Stimulated activated CD8-positive, alpha-beta memory T cell treated with anti-CD3 and anti-CD28 coated beads, Interleukin-15, amount 100 ng/mL, for 48 hours (primary cell): ENCODE measurements around the gene TRPC4AP.
"Not testable (repeated sequence)": the region's sequence is repeated elsewhere in the genome, so short reads cannot be mapped to it uniquely, and the experiment has no call there.

Experiments used
- DNase-seq, 2 donors: peaks; one replicate each; pipeline ENCODE4 v3.0.0-alpha.2; 2020; ENCODE audit warnings: low read depth in 2 of 2

TRPC4AP gene

GRCh38 chr20:35101620-35102019 is 9.0 kb upstream of the TRPC4AP start:
- DNase-seq = no peak

DNA sequence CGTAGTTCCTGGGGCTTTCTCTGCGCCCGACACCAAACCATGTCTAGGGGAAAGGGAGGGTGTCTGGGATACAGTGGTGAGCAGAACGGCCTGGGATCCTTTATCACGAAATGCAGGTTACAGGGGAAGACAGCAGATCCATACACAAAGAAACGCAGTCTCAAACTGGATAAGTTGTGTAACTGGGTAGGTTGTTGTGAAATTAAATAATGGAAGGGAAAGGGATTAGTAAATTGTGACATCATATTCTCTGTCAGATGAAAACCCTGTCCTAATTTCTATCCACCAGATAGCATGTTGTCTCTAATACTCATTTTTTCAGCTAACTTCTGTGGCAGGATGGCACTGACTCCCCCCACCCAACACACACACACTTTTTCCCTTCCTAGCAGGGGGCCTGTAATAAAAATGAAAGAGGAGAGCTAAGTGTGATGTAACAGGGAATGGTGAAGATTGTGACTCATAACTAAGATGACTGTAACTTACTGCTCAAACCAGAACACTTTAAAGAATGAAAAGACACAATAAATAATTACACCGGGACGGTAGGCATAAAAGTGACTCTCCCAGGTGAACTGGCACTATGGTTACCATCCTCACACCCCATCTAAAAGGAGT is 769 bp upstream of the TRPC4AP start:
- no peak for DNase-seq

DNA sequence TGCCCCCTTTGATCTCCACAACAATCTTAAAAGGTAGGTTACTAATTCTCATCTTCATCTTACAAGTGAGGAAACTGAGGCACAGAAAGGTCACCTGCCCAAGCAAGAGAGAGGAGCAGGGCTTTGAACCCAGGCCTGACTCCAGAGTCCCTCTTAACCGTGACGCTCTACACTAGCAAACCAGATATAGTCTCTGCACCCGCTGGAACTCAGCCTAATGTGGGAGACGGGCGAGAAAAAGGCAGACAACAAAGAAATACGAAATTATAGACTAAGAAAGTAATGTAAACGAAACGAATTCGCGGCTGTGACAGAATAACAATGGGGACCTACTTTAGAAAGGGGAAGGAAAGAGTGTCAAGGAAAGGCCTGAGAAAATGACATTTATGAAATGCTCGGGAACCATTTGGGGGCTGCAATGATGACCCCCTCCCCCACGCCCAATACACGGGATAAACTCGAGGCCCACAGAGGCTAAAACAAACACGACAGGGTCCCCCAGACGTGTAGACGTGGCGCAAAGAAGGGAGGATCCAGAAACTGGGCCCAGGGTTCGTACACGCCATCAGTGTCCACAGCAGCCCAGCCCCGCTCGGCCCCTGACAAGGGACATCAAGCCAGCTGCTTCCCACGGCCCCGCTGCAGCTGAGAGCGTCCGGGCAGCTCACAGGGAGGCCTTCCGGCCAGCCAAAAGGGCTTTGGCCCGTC is 637 bp downstream of the TRPC4AP start:
- no peak for DNase-seq

DNA sequence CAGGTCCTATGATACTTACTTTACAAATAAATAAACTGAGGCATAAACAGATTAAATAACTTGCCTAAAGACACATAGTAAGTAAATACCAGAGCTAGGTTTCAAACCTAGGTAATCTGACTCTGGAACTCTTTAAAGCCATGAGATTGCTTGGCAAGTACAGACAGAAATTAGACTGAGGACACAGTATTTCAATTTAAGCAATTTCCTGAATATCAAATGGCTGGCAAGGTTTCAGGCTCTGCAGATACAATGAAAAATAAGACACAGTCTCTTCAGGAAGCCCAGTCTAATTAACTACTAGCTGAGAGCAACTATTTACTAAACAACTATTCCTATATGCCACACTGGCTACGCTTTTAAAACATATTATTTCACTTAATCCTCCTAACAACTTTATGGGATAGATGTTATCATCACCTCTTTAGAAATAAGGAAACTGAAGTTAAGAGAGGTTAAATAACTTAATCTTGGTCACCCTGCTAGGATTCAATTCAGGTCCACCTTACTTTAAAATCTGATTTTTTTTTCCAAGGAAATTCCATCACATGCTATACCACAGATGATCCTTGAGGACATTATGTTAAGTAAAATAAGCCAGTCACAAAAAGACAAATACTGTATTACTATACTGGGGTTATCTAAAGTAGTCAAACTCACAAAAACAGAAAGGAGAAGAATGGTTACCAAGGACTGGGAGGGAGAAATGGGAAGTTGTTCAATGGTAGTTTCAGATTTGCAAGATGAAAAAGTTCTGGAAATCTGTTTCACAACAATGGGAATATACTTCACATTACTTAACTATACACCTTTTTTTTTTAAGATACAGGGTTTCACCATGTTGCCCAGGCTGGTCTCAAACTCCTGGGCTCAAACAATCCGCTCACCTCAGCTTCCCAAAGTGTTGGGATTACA is 4.1 kb downstream of the TRPC4AP start:
- no peak for DNase-seq

DNA sequence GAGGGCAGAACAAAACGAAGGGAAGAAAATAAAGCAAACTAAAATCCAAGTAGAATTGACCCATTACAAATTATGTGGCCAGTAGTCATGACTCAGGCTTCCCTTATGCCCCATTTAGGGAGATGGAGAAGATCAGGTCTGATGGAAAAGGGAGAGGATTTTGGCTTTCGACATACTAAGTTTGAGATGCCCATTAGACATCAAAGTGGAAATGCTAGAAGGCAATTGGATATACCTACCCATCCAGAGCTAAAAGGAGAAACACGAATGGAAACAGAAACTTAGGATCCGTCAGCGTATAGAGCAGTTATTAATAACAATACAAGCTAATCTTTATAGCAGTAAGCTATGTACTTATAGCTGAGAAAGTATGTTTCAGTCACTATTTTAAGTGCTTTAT is 4.8 kb downstream of the TRPC4AP start:
- no peak for DNase-seq

DNA sequence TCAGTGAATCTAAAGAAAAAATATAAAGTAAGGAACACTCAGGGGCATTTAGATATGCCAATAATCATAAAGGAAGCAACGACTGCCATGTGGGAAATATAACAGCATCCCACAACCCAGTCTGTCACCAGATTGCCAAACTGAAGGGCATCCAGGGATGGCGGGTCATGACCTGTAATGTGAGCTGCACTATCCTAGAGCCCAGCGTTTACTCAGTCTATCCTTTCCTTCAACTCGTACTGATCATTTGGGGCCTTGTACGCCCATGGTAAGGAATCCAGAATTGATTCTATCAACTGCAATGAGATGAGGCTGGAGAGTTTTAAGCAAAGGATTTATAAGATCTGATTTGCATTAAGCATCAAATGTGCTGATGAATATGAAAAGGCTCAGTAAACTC is 5.3 kb downstream of the TRPC4AP start:
- no peak for DNase-seq

- no peak for DNase-seq
These were observed 7.0 kb downstream of the TRPC4AP start for GRCh38 chr20:35085477-35086225.

DNA sequence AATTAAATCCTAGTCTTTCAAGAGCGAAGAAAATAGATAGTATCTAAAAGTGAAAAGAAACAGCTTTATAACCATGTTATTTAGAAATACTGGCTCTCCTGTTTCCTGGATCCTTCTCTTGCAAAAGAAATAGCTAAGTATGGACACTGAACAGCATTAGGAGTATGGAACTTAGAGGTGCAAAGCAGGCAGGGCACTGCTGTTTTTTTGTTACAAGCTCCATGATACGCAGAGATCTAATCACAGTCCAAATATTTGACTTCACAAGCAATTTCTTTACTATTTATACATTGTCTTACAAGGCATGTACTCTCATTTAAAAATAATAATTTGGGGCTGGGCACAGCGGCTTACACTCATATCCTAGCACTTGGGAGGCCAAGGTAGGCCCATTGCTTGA is 7.6 kb downstream of the TRPC4AP start:
- no peak for DNase-seq

- DNase-seq = not testable (repeated sequence)
These were observed 12.3 kb downstream of the TRPC4AP start for GRCh38 chr20:35080348-35080642.

GRCh38 chr20:35079472-35080347 is 12.9 kb downstream of the TRPC4AP start:
- DNase-seq = no peak

DNA sequence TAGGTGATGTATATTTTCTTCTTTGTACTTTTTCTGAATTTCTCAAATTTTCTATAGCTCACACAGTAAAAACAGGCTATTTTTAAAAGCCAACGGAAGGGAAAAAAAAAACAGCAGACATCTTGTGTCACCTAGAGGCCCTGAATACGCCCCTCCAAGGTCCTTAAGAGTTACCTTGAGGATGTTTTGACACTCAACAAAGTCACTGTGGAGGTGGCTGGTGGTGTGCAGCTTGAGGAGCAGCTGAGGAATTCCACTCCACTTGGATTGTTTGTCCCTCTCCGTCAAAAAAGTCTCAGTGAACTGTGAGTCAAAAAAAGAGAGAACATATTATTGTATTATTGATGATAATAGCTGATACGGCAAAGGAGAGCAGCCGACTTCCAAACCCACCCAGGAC is 14.7 kb downstream of the TRPC4AP start:
- no peak for DNase-seq

DNA sequence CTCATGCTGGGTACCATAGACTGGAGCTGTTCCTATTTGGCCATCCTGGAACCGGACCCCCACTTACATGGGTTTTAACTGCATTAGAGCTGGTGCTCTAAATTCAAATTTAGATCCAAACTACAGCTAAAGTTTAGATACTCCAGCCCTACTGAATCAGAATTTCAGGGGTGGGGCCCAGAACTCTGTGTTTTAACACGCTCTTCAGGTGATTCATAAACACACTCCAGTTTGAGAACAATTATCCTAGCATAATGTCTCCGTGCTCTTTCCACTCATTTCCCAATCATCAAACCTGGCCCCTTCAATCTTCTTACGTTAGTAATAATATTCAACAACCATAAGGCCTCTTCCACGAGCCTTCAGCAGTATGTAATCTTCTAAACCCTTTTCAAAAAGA is 15.3 kb downstream of the TRPC4AP start:
- DNase-seq = no peak

DNA sequence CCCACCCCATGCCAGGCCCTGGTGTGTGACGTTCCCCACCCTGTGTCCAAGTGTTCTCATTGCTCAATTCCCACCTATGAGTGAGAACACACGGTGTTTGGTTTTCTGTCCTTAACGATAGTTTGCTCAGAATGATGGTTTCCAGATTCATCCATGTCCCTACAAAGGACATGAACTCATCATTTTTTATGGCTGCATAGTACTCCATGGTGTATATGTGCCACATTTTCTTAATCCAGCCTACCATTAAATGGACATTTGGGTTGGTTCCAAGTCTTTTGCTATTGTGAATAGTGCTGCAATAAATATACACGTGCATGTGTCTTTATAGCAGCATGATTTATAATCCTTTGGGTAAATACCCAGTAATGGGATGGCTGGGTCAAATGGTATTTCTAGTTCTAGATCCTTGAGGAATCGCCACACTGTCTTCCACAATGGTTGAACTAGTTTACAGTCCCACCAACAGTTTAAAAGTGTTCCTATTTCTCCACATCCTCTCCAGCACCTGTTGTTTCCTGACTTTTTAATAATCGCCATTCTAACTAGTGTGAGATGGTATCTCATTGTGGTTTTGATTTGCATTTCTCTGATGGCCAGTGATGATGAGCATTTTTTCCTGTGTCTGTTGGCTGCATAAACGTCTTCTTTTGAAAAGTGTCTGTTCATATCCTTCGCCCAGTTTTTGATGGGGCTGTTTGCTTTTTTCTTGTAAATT is 21.0 kb downstream of the TRPC4AP start:
- not testable (repeated sequence) for DNase-seq

DNA sequence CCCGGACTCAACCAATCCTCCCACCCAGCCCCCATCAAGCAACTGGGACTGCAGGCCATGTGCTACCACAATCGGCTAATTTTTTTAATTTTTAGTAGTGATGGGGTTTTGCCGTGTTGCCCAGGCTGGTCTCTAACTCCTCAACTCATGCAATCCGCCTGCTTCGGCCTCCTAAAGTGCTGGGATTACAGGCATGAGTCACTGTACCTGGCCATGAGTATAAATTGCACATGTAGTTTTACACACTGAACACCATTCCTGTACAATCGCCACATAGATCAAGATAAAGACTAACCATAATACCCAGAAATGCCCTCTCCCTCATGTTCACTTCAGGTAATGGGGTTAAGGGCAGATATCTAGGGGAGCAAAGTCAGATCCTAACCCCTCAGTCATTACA is 26.4 kb downstream of the TRPC4AP start:
- DNase-seq = no peak

DNA sequence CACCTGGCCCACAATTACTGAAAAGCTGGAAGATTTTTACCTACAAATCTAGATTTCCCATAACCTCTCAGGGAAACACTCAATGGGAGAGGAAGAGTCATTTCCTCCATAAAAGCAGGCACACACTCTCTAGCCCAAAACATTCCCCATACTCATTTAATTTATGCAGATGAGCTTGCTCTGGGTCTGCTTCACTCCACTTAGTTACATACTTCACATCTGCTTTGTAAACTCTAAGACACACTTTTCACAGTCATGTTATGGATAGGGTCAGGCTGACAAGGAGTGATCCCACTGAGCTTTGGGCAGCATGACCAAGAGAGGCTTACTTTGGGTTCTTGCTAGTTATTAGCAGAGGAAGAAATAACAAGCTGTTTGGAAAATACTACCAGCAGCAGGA is 27.4 kb downstream of the TRPC4AP start:
- no peak for DNase-seq

- no peak for DNase-seq
These were observed 29.4 kb downstream of the TRPC4AP start for GRCh38 chr20:35063168-35063567.

GRCh38 chr20:35062478-35062877 is 30.1 kb downstream of the TRPC4AP start:
- DNase-seq = no peak

DNA sequence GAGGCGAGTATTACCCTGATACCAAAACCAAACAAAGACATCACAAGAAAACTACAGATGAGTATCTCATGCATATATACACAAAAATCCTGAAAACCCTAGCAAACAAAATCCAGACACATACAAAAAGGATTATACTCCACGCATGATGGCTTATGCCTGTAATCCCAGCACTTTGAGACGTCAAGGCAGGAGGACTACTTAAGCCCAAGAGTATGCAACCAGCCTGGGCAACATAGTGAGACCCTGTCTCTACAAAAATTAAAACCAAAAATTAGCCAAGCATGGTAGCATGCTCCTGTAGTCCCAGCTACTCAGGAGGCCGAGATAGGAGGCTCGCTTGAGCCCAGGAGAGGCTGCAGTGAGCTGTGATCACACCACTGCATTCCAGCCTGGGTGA is 32.4 kb downstream of the TRPC4AP start:
- no peak for DNase-seq

- no peak for DNase-seq
These were observed 33.0 kb downstream of the TRPC4AP start for GRCh38 chr20:35059612-35060011.

DNA sequence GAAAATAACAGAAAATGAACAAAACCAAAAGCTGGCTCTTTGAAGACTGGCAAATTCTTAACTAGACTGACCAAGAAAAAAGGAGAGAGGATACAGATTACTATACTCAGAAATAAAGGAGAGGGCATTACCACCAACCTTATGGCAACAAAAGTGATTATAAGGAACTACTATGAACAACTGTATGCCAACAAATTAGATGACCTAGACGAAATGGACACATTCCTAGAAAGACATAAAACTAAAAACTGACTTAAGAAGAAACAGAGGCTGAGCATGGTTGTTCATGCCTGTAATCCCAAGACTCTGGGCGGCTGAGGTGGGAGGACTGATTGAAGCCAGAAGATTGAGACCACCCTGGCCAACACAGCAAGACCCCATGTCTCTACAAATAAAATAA is 33.5 kb downstream of the TRPC4AP start:
- DNase-seq = no peak
